ENCODE results near the gene PHTF2. TPM values are rescaled to one million over a fixed set of nuclear protein-coding genes. Genes with fewer than 3 reads are reported as not detected.

PHTF2 gene
- polyA plus RNA-seq, 1 of the 3 experiments (the other 2 are of a cell fraction): 21.2 TPM

DNA sequence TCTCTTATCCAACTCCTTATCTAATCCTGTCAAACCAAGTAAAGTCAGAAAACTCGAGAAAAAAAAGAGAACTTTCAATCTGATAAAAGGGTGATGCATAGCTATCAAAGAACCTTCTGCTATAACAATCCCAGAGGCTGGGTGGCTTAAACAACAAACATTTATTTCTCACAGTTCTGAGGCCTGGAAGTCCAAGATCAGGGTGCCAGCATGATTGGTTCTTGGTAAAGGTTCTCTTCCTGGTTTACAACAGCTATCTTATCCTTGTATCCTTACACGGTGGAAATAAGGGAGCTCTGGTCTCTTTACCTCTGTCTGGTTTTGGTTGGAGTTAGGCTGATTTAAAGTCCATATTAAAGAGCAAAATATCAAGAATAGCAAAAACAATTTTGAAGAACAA, 131.9 kb downstream of the PHTF2 start:
- H3K9me3 ChIP-seq: no peaks in the 10 kb centered on the region
- no peak overlapping the region for H2AFZ ChIP-seq (ENCODE audit: low read depth)
- peaks cover 9% of the 10 kb centered on the region for H3F3A ChIP-seq (replicated peaks; ENCODE audit: insufficient read depth)
- no peaks in the 10 kb centered on the region; a peak in 1 of 4 replicates for H3K4me1 ChIP-seq (ENCODE audit: control insufficient read depth in 1 of 2, insufficient read depth in 2 of 2, low read depth in 1 of 2, low read length in 1 of 2)
- WGBS (ENCODE audit: low lambda C conversion rate): 75% methylated on average over 2 of the region's 2 CpGs
- peaks cover 7 to 14% of the 10 kb centered on the region in 2 experiments for H3K36me3 ChIP-seq (replicated peaks in 1 of 2; ENCODE audit: control insufficient read depth in 1 of 2, insufficient read depth in 2 of 2, low read length in 1 of 2)
- no peak overlapping the region for H3K9ac ChIP-seq
- POLR2A ChIA-PET: no interaction called here
- TF ChIP-seq EZH2phosphoT487 (IDR thresholded peaks at IDR 0.05; ENCODE audit: borderline replicate concordance, low read depth) (no peak), CTCF (IDR thresholded peaks at IDR 0.05) (no peak), TEAD4 (IDR thresholded peaks at IDR 0.05; ENCODE audit: borderline replicate concordance, insufficient read depth) (no peak)
- no peaks in the 10 kb centered on the region for H3K9me2 ChIP-seq
- H3K27ac ChIP-seq (ENCODE audit: low read depth in 2 of 2, low read length in 1 of 2): no peak overlapping the region
- H3K79me2 ChIP-seq (ENCODE audit: insufficient read depth): no peaks in the 10 kb centered on the region
- CTCF ChIA-PET: interaction anchor here (1.0 to 4.8 kb wide), 3 partner anchors 9 to 273 kb away, joined by 3 to 20 read pairs (median 5); no protein-coding TSS in a partner anchor
- H3K4me3 ChIP-seq (ENCODE audit: low read depth in 2 of 2, low read length in 1 of 2): no peak overlapping the region
- DNase-seq: no peak
- no peak overlapping the region for H3K4me2 ChIP-seq
- no peaks in the 10 kb centered on the region for H3K27me3 ChIP-seq (ENCODE audit: insufficient read depth)
- H4K20me1 ChIP-seq (ENCODE audit: insufficient read depth): no peaks in the 10 kb centered on the region

DNA sequence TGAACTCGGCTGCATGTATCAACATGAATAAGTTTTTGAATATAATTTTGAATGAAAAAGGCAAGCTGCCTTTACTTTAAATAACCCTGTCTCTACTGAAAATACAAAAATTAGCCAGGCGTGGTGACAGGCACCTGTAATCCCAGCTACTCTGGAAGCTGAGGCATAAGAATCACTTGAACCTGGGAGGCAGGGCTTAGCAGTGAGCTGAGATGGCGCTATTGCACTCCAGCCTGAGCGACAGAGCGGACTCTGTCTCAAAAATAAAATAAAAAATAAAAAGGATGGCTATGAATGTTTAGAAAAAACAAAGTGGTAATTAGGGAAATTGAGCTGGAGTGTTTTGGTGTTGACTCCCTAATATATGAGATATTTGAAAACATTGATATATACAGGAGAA, 133.3 kb downstream of the PHTF2 start:
- no peak for DNase-seq
- H3F3A ChIP-seq (replicated peaks; ENCODE audit: insufficient read depth): peaks cover 9% of the 10 kb centered on the region
- no peak for TF ChIP-seq NRF1 (IDR thresholded peaks at IDR 0.05; ENCODE audit: low read depth, low read length)
- no peak for TF ChIP-seq GABPA (IDR thresholded peaks at IDR 0.05; ENCODE audit: low read depth)
- no peak for TF ChIP-seq MEF2A (IDR thresholded peaks at IDR 0.05; ENCODE audit: borderline replicate concordance, low read depth)
- no peak for TF ChIP-seq MXI1 (IDR thresholded peaks at IDR 0.05; ENCODE audit: low read depth, low read length)
- H4K20me1 ChIP-seq (ENCODE audit: insufficient read depth): no peaks in the 10 kb centered on the region
- no peak overlapping the region for H3K4me2 ChIP-seq
- peaks cover 6 to 7% of the 10 kb centered on the region in 2 experiments for H3K36me3 ChIP-seq (replicated peaks in 1 of 2; ENCODE audit: control insufficient read depth in 1 of 2, insufficient read depth in 2 of 2, low read length in 1 of 2)
- WGBS (ENCODE audit: low lambda C conversion rate): 82% methylated on average over 5 of the region's 5 CpGs
- POLR2A ChIA-PET: no interaction called here
- H3K9ac ChIP-seq: no peak overlapping the region
- no peak overlapping the region for H3K4me3 ChIP-seq (ENCODE audit: low read depth in 2 of 2, low read length in 1 of 2)
- H3K27me3 ChIP-seq (ENCODE audit: insufficient read depth): no peaks in the 10 kb centered on the region
- H3K4me1 ChIP-seq (ENCODE audit: control insufficient read depth in 1 of 2, insufficient read depth in 2 of 2, low read depth in 1 of 2, low read length in 1 of 2): no peaks in the 10 kb centered on the region; a peak in 1 of 4 replicates
- H3K79me2 ChIP-seq (ENCODE audit: insufficient read depth): no peaks in the 10 kb centered on the region
- no peaks in the 10 kb centered on the region for H3K9me3 ChIP-seq
- H2AFZ ChIP-seq (ENCODE audit: low read depth): no peak overlapping the region
- H3K9me2 ChIP-seq: no peaks in the 10 kb centered on the region
- no peak overlapping the region for H3K27ac ChIP-seq (ENCODE audit: low read depth in 2 of 2, low read length in 1 of 2)
- CTCF ChIA-PET: interaction anchor here (0.9 to 1.8 kb wide), 4 partner anchors 9 to 280 kb away, joined by 3 to 7 read pairs (median 4); no protein-coding TSS in a partner anchor

- H3K4me2 ChIP-seq: no peak overlapping the region
- no peaks in the 10 kb centered on the region for H3K9me3 ChIP-seq
- no peak overlapping the region for H3K4me3 ChIP-seq (ENCODE audit: low read depth in 2 of 2, low read length in 1 of 2)
- H3K4me1 ChIP-seq (ENCODE audit: control insufficient read depth in 1 of 2, insufficient read depth in 2 of 2, low read depth in 1 of 2, low read length in 1 of 2): no peaks in the 10 kb centered on the region; a peak in 1 of 4 replicates
- no peak overlapping the region for H3K9ac ChIP-seq
- ChIA-PET POLR2A (no interaction called here), CTCF (interaction anchor here (0.8 to 4.9 kb wide), 5 partner anchors 8 to 280 kb away, joined by 3 to 42 read pairs (median 7); no protein-coding TSS in a partner anchor)
- H3F3A ChIP-seq (replicated peaks; ENCODE audit: insufficient read depth): peaks cover 13% of the 10 kb centered on the region
- peaks cover 3 to 7% of the 10 kb centered on the region in 2 experiments for H3K36me3 ChIP-seq (replicated peaks in 1 of 2; ENCODE audit: control insufficient read depth in 1 of 2, insufficient read depth in 2 of 2, low read length in 1 of 2)
- no peaks in the 10 kb centered on the region for H4K20me1 ChIP-seq (ENCODE audit: insufficient read depth)
- no peaks in the 10 kb centered on the region for H3K79me2 ChIP-seq (ENCODE audit: insufficient read depth)
- H2AFZ ChIP-seq (ENCODE audit: low read depth): no peak overlapping the region
- WGBS (ENCODE audit: low lambda C conversion rate): 93% methylated on average over 3 of the region's 3 CpGs
- no peak for DNase-seq
- no peaks in the 10 kb centered on the region for H3K9me2 ChIP-seq
- H3K27ac ChIP-seq (ENCODE audit: low read depth in 2 of 2, low read length in 1 of 2): no peak overlapping the region; a peak in 1 of 4 replicates
- H3K27me3 ChIP-seq (ENCODE audit: insufficient read depth): no peaks in the 10 kb centered on the region
- peak; percentile 20; the same call in 1 of the 2 replicates for TF ChIP-seq FOSL2 (IDR thresholded peaks at IDR 0.05; ENCODE audit: borderline replicate concordance, low read depth)
- no peak for TF ChIP-seq SIN3A (IDR thresholded peaks at IDR 0.05; ENCODE audit: borderline replicate concordance, low read depth, low read length)
- no peak for TF ChIP-seq PBX3 (IDR thresholded peaks at IDR 0.05)
- TF ChIP-seq TEAD4 (IDR thresholded peaks at IDR 0.05; ENCODE audit: borderline replicate concordance, insufficient read depth): no peak
- TF ChIP-seq GATA2 (CRISPR knock-in tag; IDR thresholded peaks at IDR 0.05): no peak
- TF ChIP-seq RFX5 (IDR thresholded peaks at IDR 0.05; ENCODE audit: low read length): no peak
- TF ChIP-seq, protein P1, sequence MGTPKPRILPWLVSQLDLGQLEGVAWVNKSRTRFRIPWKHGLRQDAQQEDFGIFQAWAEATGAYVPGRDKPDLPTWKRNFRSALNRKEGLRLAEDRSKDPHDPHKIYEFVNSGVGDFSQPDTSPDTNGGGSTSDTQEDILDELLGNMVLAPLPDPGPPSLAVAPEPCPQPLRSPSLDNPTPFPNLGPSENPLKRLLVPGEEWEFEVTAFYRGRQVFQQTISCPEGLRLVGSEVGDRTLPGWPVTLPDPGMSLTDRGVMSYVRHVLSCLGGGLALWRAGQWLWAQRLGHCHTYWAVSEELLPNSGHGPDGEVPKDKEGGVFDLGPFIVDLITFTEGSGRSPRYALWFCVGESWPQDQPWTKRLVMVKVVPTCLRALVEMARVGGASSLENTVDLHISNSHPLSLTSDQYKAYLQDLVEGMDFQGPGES (IDR thresholded peaks at IDR 0.05; ENCODE audit: low read depth, low read length): no peak
- TF ChIP-seq JUND (IDR thresholded peaks at IDR 0.05): 0 out of 2 replicates have a peak, but pooled peaks have one; percentile 33
- TF ChIP-seq CHD2 (IDR thresholded peaks at IDR 0.05; ENCODE audit: low read length, partially characterized antibody): no peak
- no peak for TF ChIP-seq MEF2A (IDR thresholded peaks at IDR 0.05; ENCODE audit: borderline replicate concordance, low read depth)
- no peak for TF ChIP-seq FOXJ3 (CRISPR knock-in tag; IDR thresholded peaks at IDR 0.05)
Observed at GRCh38 chr7:77933394-77933793, 134.8 kb downstream of the PHTF2 start.
